ENCODE measurements around the gene TNPO2.
A peak's percentile ranks its signal among the peaks of the same experiment; 100 is the strongest.

- TF ChIP-seq CTCF (IDR thresholded peaks at IDR 0.05) (peak; percentile 92), ZFX (IDR thresholded peaks at IDR 0.05; ENCODE audit: borderline replicate concordance) (no peak)
These were observed 47.3 kb downstream of the TNPO2 start for GRCh38 chr19:12676384-12676792.

Measured in 22Rv1 (cell line).